Spleen (tissue), 11 donors: ENCODE measurements around the gene TEK. TPM values are rescaled to one million over a fixed set of nuclear protein-coding genes. Genes with fewer than 3 reads are reported as not detected.

ENCODE experiments used
- DNase-seq: peaks from one replicate; pipeline ENCODE4 v3.0.0-alpha.2; 2020
- H3K27ac ChIP-seq, 8 donors: fragments of 200-600 bp; sonication (generic) in 7 of 8; 1 replicate in 4 of 8; 2 replicates in 4 of 8; pipeline versions ENCODE4 v1.5.0 to v1.8.0; 2016 to 2021; ENCODE audit warnings: inconsistent platforms in 4 of 8, mild to moderate bottlenecking in 4 of 8, moderate library complexity in 1 of 8
- H3K27me3 ChIP-seq, 7 donors: fragments of 200-600 bp; sonication (generic) in 6 of 7; replicated peaks in 1 of 7; 1 replicate in 4 of 7; 2 replicates in 3 of 7; pipeline versions ENCODE4 v1.5.0 to v1.8.0; 2016 to 2021; ENCODE audit warnings: inconsistent platforms in 3 of 7, mild to moderate bottlenecking in 1 of 7
- H3K36me3 ChIP-seq, 6 donors: fragments of 200-600 bp; sonication (generic) in 5 of 6; 1 replicate in 4 of 6; 2 replicates in 2 of 6; pipeline versions ENCODE4 v1.5.0 to v1.8.0; 2016 to 2021; ENCODE audit warnings: inconsistent platforms in 2 of 6
- H3K4me1 ChIP-seq, 6 donors: fragments of 200-600 bp; sonication (generic) in 5 of 6; 1 replicate in 3 of 6; 2 replicates in 3 of 6; pipeline versions ENCODE4 v1.5.0 to v1.8.0; 2016 to 2021; ENCODE audit warnings: inconsistent platforms in 3 of 6
- H3K4me3 ChIP-seq, 8 donors: fragments of 200-600 bp; sonication (generic) in 7 of 8; 1 replicate in 4 of 8; 2 replicates in 4 of 8; pipeline versions ENCODE4 v1.5.0 to v1.8.0; 2016 to 2021; ENCODE audit warnings: inconsistent platforms in 4 of 8, mild to moderate bottlenecking in 4 of 8, moderate library complexity in 2 of 8
- H3K9me3 ChIP-seq, 8 donors: fragments of 200-600 bp; sonication (generic) in 7 of 8; 1 replicate in 4 of 8; 2 replicates in 4 of 8; pipeline versions ENCODE4 v1.5.0 to v1.8.0; 2016 to 2021; ENCODE audit warnings: inconsistent platforms in 4 of 8
- CTCF ChIP-seq, 11 experiments: fragments of 200-600 bp in 7 of 11; fragments of 450-650 bp in 4 of 11; sonication (generic) in 4 of 11; IDR thresholded peaks in 8 of 11; conservative IDR thresholded peaks in 3 of 11; 1 replicate in 7 of 11; 2 replicates in 4 of 11; pipeline versions ENCODE4 v1.4.0 to v1.8.0; 2016 to 2021; ENCODE audit warnings: antibody characterized with exemption in 11 of 11, inconsistent platforms in 4 of 11, mild to moderate bottlenecking in 1 of 11
- POLR2A ChIP-seq, 3 donors: fragments of 450-650 bp; IDR thresholded peaks; one replicate each; pipeline ENCODE4 v1.5.1; 2017; ENCODE audit warnings: antibody characterized with exemption in 3 of 3, mild to moderate bottlenecking in 1 of 3
- POLR2AphosphoS5 ChIP-seq, 3 donors: sonication (generic); formaldehyde crosslinking; IDR thresholded peaks; one replicate each; pipeline ENCODE4 v1.5.1; 2017; ENCODE audit warnings: antibody characterized with exemption in 3 of 3
- WGBS, 5 donors: extraction: QIAGEN DNeasy Blood & Tissue Kit in 3 of 5; methylation state at CpG; one replicate each; pipeline versions ENCODE4 v1.1.5 to v1.1.7; 2013 to 2018; 5-methylcytosine and 5-hydroxymethylcytosine counted together
- intact Hi-C: fragments of 100-400 bp; cut with DNase I; formaldehyde crosslinking; loops from one replicate; pipeline ENCODE4 v1.15.0; 2023; ENCODE audit warnings: low total_unique reads
- polyA plus RNA-seq, 3 donors: library from polyadenylated mRNA; stranded (reverse); fragments of 200-250 nt; gene quantifications; one replicate each; pipeline ENCODE4 v1.2.1, GENCODE V29; 2013
- total RNA-seq, 7 donors: library from RNA; depleted of rRNA in 3 of 7; stranded (reverse); fragments of >200 nt in 3 of 7; fragmentation: NEBNext Ultra II Directional in 4 of 7; extraction: Animal tissue kit (Norgen Biotek cat#: 25700) in 4 of 7; gene quantifications; one replicate each; pipeline versions ENCODE4 v1.1.0 to v1.2.1, GENCODE V29; 2016 to 2021
- donor health status: healthy with polysubstance abuse.
- donor health status: DM: no; HTN: no; CAD: no; lungs with moderate emphysema.
- donor health status: DM: no; HTN: no; CAD: no.
- donor health status: Bipolar disorder and iron deficiency.
- donor health status: healthy.
- donor health status: DM: no; HTN: no; CAD: no.
- donor health status: DM: yes; HTN: yes; CAD: no.

The TEK gene
- total and polyA plus RNA-seq, 10 donors, result 2.6 to 58.7 (median 44.4) TPM

GRCh38 chr9:27142299-27142930 is 33.4 kb downstream of the TEK start:
- no peak for DNase-seq
- Histone ChIP-seq H3K4me3 (no peak overlapping the region), H3K36me3 (no peaks in the 10 kb centered on the region), H3K27me3 (no peaks in the 10 kb centered on the region), H3K4me1 (no peaks in the 10 kb centered on the region), H3K9me3 (peaks cover 0 to 9% (median 0%) of the 10 kb centered on the region in 8 donors), H3K27ac (peak overlapping the region in 1 of 8 donors; percentile 21)
- intact Hi-C loops, result no loop called here
- TF ChIP-seq POLR2AphosphoS5 (IDR thresholded peaks at IDR 0.05) (no peak), CTCF (IDR thresholded peaks at IDR 0.05 in 8 of 11, conservative IDR thresholded peaks at IDR 0.05 in 3 of 11) (no peak), POLR2A (IDR thresholded peaks at IDR 0.05) (no peak)
- 64 to 80% (median 74%) methylated on average over 7 of the region's 7 CpGs for WGBS, 5 donors

GRCh38 chr9:27145143-27145542 is 36.1 kb downstream of the TEK start:
- Histone ChIP-seq H3K9me3 (no peaks in the 10 kb centered on the region), H3K4me1 (no peaks in the 10 kb centered on the region), H3K27me3 (no peaks in the 10 kb centered on the region), H3K27ac (no peak overlapping the region), H3K4me3 (no peak overlapping the region), H3K36me3 (no peaks in the 10 kb centered on the region)
- DNase-seq, result no peak
- TF ChIP-seq CTCF (IDR thresholded peaks at IDR 0.05 in 8 of 11, conservative IDR thresholded peaks at IDR 0.05 in 3 of 11), result no peak
- TF ChIP-seq POLR2A (IDR thresholded peaks at IDR 0.05), result no peak
- TF ChIP-seq POLR2AphosphoS5 (IDR thresholded peaks at IDR 0.05), result no peak
- WGBS, 5 donors, result 23 to 53% (median 37%) methylated on average over 3 of the region's 3 CpGs
- intact Hi-C loops, result no loop called here

GRCh38 chr9:27149651-27150050 is 40.6 kb downstream of the TEK start:
- WGBS, 5 donors, result 78 to 92% (median 86%) methylated on average over 2 of the region's 2 CpGs
- DNase-seq, result no peak
- Histone ChIP-seq H3K9me3 (no peaks in the 10 kb centered on the region), H3K4me1 (peaks cover 0 to 15% (median 5%) of the 10 kb centered on the region in 6 donors), H3K36me3 (no peaks in the 10 kb centered on the region), H3K4me3 (no peak overlapping the region), H3K27me3 (no peaks in the 10 kb centered on the region), H3K27ac (no peak overlapping the region)
- intact Hi-C loops, result no loop called here
- no peak for TF ChIP-seq POLR2AphosphoS5 (IDR thresholded peaks at IDR 0.05)
- TF ChIP-seq POLR2A (IDR thresholded peaks at IDR 0.05), result no peak
- no peak for TF ChIP-seq CTCF (IDR thresholded peaks at IDR 0.05 in 8 of 11, conservative IDR thresholded peaks at IDR 0.05 in 3 of 11)

GRCh38 chr9:27150746-27151406 is 41.9 kb downstream of the TEK start:
- Histone ChIP-seq H3K4me3 (no peak overlapping the region), H3K27ac (peak overlapping the region in 1 of 8 donors; percentile 4), H3K36me3 (no peaks in the 10 kb centered on the region), H3K9me3 (no peaks in the 10 kb centered on the region), H3K27me3 (no peaks in the 10 kb centered on the region), H3K4me1 (peaks cover 0 to 15% (median 5%) of the 10 kb centered on the region in 6 donors)
- 66 to 73% (median 70%) methylated on average over 5 of the region's 5 CpGs for WGBS, 5 donors
- TF ChIP-seq CTCF (IDR thresholded peaks at IDR 0.05 in 8 of 11, conservative IDR thresholded peaks at IDR 0.05 in 3 of 11) (no peak), POLR2AphosphoS5 (IDR thresholded peaks at IDR 0.05) (no peak), POLR2A (IDR thresholded peaks at IDR 0.05) (no peak)
- DNase-seq, result no peak
- intact Hi-C loops, result no loop called here
